Measurements from ENCODE around the gene SIPA1.
"Not testable (repeated sequence)": the region's sequence is repeated elsewhere in the genome, so short reads cannot be mapped to it uniquely, and the experiment has no call there.

SIPA1 gene

DNA sequence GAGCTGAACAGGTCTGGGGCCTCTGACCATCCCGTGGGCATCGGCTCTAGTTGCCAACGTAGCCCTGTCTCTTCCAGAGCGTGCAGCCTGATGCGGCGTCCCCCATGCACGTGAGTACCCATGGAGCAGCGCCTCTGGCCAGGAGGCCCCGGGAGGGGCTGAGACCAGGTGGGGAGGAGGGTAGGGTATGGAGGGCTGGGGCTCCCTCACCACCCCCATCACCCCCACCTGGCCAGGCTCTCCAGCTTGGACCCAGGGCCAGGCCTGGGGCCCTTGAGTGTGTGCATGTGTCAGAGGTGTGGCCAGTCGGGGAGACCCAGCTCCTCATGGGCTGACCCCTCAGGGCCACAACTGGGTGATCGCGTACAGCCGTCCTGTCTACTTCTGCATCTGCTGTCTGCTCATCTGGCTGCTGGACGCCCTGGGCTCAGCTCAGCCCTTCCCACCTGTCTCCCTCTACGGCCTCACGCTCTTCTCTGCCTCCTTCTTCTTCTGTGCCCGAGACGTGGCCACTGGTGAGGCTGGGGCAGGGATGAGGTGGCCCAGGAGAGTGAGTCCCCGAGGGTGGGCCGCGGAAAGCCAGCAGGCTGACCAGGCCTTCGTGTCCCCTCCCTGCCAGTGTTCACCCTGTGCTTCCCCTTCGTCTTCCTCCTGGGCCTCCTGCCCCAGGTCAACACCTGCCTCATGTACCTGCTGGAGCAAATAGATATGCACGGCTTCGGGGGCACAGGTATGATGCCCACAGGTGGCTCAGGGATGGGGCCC lies 13.9 kb upstream of the SIPA1 start:
- no peak for DNase-seq

DNA sequence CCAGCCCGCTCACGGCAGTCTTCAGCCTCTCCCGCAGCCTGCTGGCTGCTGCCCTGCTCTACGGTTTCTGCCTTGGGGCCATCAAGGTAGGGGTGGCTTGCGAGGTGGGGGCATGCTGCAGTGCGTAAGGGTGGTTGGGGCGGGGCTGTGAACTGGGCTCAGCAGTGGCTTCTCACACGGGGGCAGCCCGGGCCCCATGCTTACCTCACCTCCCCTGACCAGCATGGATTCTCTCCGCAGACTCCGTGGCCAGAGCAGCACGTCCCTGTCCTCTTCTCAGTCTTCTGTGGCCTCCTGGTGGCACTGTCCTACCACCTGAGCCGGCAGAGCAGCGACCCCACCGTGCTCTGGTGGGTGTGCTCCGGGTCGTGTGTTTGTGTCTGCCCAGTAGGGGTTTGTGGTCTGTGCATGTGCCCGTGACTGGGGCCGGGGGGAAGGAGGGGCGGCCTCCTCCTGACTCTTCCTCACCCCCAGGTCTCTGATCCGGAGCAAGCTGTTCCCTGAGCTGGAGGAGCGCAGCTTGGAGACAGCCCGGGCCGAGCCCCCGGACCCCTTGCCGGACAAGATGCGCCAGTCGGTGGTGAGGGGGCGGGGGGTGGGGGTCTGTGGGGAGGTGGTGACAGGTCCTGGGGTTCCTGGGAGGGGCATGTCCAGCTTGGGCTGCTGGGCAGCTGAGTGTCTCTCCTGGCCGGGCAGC lies 12.8 kb upstream of the SIPA1 start:
- no peak for DNase-seq

DNA sequence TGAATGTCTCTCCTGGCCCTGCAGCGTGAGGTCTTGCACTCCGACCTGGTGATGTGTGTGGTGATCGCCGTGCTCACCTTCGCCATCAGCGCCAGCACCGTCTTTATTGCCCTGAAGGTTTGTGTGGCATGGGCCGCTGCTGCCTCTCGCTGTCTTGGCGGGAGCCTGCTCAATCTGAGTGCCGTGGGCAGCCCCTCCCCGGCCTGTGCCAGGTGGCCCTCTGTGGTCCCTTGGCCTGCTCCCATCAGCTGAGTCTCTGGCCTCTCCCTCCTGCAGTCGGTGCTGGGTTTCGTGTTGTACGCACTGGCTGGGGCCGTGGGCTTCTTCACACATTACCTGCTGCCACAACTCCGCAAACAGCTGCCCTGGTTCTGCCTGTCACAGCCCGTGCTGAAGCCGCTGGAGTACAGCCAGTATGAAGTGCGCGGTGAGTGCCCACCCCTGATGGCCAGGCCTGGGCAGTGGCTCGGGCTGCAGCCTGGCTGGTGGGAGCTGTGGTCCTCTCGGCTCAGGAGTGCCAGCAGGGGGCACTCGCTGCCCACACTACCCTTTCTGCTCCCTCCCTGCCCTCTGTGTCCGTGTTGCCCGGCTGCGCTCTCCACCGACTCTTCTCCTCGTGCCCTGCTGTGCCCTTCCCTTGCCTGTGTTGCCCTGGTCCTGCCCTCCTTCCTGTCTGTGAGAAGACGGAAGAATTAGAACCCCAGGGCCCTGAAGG lies 12.1 kb upstream of the SIPA1 start:
- DNase-seq: no peak

DNA sequence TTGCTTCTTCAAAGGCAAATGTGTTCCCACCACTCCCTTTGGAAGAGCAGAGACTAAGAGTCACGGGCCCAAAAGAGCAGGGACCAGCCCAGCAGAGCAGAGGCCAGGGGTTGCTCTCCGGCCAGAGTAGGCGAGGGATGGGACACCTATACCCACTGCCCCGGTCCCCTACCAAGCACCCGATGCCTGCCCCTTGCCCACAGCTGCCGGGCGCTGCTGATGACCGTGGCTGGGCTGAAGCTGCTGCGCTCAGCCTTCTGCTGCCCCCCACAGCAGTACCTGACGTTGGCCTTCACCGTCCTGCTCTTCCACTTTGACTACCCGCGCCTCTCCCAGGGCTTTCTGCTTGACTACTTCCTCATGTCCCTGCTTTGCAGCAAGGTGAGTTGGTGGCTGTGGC lies 10.7 kb upstream of the SIPA1 start:
- DNase-seq: no peak

DNA sequence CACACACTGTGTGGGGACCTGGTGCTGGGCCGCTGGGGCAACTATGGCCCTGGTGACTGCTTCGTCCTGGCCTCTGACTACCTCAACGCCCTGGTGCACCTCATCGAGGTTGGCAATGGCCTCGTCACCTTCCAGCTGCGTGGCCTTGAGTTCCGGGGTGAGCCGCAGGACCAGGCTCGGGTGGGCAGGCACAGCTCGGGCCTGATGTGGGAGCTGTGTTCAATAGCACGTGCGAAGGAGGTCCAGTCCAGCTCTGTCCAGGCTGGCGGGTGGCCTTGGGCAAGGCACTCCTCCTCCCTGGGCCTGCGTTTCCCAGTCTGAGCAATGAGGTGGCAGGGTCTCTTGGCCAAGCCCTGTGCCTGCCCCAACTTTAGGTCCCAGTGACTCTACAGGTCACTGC lies 8.3 kb upstream of the SIPA1 start:
- no peak for DNase-seq

DNA sequence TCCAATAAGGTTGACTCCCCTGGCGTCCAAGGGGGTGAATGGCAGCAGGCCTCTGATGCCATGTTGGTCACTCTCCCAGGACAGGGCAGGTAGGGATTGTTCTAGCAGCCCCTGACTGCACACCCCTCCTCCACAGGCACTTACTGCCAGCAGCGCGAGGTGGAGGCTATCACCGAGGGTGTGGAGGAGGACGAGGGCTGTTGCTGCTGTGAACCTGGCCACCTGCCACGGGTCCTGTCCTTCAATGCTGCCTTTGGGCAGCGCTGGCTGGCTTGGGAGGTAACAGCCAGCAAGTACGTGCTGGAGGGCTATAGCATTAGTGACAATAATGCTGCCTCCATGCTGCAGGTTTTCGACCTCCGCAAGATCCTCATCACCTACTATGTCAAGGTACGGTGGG lies 7.7 kb upstream of the SIPA1 start:
- DNase-seq: no peak

DNA sequence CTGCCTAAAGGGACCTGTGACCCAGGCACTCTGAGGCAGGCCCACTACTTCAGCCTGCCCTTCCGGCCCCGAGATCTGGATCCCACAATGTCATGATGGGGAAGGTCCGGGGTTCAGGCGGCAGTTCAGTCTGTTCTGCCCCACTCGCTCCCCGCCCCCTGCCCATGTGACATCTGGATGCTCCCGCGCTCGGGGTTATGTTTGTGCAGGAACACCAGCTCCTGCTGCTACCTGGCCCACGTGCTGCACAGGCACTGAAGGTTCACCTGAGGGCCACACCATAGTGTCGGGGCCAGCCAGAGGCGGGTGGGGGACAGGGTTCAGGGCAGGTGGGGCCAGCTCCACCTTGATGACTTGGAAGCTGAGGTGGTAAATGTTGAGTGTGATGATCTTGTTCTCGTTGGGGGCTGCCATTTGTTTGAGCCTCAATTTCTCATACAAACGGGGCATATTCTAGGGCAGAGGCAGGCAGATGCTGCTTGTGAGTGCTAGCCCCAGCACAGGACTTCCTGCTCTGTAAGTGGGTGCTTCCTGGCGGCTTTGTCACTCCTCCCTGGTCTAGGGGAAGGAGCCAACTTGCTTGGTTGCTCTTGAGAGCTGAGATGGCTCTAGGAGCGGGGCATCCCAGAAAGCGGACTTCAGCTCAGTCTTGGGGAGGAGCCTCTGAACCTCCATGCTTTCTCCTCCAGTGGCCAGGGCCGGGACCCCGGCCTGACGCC lies 4.4 kb upstream of the SIPA1 start:
- DNase-seq: no peak

DNA sequence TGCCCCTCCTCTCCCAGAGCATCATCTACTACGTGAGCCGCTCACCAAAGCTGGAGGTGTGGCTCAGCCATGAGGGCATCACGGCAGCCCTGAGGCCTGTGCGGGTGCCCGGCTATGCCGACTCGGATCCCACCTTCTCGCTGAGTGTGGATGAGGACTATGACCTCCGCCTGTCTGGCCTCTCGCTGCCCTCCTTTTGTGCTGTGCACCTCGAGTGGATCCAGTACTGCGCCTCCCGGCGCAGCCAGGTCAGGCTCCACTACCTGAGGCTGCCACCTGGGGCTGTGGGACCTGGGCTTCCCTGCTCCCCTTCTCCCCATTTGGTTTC lies 3.8 kb upstream of the SIPA1 start:
- DNase-seq: no peak

DNA sequence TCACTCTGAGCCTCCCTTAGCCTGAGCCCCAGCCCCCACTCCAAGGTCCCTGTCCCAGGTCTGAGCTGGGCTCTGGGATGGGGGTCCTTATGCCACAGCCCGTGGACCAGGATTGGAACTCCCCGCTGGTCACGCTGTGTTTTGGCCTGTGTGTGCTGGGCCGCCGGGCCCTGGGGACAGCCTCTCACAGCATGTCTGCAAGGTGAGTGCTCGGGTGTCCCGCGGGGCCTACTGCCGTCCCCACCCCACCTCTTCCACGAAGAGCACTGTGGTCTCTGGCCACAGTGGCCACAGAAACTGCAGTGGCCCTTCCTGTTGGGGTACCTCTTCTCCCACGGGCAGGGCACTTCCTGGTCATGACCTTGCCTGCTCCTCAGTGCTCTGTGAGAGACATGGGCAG lies 3.5 kb upstream of the SIPA1 start:
- no peak for DNase-seq

DNA sequence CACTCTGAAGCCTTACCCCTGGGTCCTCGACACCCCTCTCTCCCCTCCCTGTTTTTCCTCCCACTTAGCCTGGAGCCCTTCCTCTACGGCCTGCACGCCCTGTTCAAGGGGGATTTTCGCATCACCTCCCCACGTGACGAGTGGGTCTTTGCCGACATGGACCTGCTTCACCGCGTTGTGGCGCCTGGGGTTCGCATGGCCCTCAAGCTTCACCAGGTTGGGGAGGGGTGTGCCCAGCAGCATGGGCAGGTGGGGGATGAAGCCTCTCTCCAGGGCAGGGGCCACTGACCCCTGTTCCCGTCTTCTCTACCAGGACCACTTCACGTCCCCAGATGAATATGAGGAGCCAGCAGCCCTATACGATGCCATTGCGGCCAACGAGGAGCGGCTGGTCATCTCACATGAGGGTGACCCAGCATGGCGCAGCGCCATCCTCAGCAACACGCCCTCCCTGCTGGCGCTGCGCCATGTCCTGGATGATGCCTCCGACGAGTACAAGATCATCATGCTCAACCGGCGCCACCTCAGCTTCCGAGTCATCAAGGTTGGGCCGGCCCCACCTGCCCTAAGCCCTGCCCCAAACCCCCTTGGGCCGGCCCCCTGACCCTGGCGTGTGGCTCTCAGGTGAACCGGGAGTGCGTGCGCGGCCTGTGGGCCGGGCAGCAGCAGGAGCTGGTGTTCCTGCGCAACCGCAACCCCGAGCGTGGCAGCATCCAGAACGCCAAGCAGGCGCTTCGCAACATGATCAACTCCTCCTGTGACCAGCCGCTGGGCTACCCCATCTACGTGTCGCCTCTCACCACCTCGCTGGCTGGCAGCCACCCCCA lies 2.8 kb upstream of the SIPA1 start:
- DNase-seq: no peak

DNA sequence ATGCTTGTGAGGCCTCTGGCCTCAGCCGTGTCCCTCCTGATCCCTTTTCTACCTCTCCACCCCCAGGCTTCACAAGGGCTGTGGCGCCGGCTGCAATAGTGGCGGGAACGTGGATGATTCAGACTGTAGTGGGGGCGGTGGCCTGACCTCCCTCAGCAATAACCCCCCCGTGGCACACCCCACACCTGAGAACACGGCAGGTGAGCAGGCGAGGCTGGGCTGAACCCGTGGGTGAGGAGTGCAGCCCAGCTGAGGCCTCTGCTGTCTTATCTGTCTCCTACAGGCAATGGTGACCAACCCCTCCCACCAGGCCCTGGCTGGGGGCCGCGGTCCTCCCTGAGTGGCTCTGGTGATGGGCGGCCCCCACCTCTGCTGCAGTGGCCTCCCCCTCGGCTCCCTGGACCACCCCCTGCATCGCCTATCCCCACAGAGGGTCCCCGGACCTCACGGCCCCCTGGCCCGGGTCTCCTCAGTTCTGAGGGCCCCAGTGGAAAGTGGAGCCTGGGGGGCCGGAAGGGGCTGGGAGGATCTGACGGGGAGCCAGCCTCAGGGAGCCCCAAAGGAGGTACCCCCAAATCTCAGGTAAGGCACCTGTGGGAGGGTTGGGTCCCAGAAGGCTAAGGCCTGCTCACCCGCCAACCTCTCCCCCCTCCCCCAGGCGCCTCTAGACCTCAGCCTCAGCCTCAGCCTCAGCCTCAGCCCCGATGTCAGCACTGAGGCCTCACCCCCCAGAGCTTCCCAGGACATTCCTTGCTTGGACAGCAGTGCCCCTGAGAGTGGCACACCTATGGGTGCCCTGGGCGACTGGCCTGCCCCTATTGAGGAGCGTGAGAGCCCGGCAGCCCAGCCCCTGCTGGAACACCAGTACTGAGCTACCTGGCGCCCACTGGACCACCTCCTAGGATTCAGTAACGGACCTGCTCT lies 1.5 kb upstream of the SIPA1 start:
- DNase-seq: no peak

DNA sequence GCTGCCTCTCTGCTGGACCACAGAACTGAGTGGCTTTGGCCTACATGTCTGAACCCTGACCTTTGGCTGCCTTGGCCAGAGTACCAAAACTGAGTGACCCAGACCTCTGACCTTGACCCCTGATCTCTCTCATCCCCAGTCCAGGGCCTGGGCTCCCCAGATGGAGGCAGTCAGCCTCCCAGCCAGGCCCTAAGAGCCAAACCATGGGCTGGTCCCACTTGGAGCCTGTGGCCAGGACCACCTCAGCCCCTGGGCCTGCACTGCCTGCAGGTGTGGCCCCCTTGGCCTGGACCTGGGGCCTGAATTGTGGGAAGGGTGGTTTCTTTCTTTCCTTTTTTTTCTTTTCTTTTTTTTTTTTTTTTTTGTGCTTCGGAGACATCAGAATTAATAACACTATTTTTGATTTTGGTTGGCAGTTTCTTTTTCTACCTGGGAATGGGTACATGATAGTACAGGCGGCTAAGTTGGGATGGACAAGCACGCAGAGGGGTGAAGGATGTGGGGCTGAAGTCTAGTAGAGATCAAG lies 806 bp upstream of the SIPA1 start:
- DNase-seq: no peak

DNA sequence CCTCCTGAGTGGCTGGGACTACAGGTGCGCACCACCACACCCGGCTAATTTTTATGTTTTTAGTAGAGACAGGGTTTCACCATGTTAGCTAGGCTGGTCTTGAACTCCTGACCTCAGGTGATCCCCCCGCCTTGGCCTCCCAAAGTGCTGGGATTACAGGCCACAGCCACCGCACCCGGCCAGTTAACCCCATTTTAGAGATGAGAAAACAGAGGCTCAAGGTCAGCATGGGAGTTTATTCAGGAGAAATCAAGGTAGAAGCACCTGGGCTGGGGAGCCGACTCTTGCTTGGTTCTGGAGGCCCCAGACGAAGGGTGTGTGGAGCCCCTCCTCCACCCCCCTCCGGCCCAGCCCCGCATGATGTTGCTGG lies 1.3 kb downstream of the SIPA1 start:
- DNase-seq: not testable (repeated sequence)

DNA sequence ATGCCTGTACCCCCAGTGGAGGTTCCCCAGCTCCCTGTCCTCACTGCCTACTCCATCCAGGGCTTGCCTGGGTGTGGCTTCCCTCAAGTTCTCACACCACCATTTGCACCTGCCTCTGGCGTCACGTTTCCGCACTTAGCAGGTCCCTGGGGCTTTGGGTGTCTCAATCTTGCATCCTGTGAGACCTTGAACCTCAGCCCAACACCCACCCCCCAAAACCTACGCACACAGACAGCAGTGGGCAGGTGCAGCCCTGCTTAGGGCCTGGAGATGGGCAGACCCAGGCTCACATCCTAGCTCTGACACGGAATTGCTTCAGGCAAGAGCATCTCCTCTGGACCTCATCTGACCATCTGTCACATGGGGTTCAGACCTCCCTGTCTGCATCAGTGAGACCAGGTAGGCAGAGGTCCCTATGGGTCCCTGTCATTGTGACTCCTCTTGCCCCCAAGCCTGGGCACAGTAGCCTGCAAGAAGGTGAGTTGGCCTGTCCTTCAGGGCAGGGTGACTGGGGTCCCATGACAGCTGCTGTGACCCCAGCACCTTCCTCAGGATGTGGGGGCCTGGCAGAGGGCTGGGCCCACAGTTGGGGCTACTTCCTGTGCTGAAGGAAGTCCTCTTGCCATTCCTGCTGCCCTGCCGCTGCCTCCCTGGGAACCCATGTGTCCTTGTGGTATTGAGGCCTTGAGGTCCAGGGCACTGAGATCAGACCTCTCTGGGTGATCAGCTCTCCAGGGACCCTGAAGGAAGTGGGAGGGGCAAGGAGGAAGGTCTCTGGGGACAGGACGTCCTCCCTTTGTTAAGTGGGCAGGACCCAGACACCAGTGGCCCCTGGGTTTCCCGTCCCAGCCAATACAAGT lies 2.0 kb downstream of the SIPA1 start:
- DNase-seq: no peak

DNA sequence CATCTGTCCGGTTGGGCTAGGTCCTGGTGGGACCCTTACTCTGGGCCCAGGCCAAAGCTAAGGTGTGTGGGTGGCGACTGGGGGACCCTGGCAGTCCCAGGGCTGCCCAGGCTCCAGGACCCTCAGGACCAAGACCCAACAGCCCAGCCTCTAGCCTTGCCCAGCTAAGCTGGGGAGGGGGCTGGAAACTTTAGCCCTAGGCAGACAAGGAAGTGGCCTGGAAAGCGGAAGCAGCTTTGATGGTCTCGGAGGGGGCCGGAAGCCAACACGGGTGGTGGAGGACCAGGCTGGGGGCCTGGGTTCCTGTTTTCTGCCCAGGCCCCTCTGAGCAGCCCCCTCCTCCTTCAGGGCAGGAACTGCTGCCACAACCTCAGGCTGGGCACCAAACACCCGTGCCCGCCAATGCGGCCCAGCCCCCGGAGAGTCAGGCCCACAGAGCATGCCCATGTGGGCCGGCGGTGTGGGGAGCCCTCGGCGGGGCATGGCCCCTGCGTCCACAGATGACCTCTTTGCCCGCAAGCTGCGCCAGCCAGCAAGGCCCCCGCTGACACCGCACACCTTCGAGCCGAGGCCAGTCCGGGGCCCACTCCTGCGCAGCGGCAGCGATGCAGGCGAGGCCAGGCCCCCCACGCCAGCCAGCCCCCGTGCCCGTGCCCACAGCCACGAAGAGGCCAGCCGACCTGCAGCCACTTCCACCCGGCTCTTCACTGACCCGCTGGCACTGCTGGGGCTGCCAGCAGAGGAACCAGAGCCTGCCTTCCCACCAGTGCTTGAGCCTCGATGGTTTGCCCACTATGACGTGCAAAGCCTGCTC lies 2.8 kb downstream of the SIPA1 start:
- DNase-seq: no peak

DNA sequence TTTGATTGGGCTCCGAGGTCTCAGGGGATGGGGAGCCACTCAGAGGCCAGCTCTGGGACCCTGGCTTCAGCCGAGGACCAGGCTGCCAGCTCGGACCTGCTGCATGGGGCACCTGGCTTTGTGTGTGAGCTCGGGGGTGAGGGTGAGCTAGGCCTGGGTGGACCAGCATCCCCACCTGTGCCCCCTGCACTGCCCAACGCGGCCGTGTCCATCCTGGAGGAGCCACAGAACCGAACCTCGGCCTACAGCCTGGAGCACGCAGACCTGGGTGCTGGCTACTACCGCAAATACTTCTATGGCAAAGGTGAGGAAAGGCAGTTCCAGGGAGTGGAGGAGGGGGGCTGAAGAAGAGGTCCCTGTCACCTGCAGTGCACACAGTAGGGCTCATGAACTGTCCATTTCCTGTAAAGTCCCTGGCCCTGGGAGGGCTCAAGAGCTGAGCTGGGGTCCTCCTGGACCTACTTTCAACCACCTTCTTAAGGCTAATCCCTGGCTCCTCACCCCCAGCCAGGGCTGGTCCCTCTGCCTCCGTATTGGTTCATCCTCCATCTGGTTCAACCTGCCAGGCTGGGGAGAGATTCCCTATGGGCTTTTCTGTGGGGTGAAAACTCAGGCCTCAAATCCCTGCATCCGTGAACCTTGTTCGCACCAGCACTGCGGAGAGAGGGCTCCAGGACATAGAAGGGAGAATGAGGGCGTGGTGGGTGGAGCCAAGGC lies 3.6 kb downstream of the SIPA1 start:
- no peak for DNase-seq

DNA sequence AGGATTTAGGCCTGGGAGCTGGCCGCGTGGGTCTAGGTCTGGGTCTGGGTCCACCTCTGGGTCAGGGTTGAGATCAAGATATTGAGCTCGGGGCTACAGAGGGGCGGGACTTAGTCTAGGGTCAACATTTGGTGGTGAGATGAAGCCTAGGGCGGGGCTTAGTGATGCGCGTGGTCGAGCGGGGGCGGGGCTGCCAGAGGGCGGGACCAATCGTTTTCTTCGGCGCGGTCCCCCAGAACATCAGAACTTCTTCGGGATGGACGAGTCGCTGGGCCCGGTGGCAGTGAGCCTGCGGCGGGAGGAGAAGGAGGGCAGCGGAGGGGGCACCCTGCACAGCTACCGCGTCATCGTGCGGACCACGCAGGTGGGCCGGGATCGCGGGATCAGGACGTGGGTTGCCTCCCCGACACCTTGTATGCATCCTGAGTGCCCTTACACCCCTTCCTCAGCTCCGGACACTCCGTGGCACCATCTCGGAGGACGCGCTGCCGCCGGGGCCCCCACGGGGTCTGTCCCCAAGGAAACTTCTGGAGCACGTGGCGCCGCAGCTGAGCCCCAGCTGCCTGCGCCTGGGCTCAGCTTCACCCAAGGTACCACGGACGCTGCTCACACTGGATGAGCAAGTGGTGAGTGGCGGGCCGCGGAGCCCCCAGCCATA lies 4.2 kb downstream of the SIPA1 start:
- DNase-seq: no peak

DNA sequence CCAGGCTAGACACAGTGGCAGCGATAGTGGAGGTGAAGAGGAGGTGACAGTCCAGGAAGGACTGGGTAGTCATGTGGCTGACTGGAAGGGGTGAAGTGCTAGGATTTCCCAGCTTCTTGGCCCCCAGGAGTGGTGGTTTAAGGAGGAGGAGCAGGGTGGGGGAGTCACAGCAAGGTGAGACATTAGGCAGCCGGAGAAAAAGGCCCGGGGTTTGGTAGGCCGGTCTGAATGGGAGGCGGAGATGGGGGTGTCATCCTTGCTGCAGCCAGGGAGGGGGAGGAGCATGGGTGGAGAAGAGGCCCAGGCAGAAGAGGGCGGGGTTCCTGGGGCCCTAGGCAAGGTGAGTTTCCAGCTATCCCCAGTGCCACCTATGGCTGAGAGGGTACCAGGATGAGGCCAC lies 6.1 kb downstream of the SIPA1 start:
- no peak for DNase-seq

Measured in DMS 273 treated with DMSO at 0.1 percent for 48 hours (cell line).